CD4-positive, alpha-beta T cell treated with Interleukin-4 for 1 hour (primary cell): Measurements from ENCODE around the gene DCP1A.
"Not testable (repeated sequence)": the region's sequence is repeated elsewhere in the genome, so short reads cannot be mapped to it uniquely, and the experiment has no call there.

Experiments used
- DNase-seq, 2 donors: peaks; one replicate each; pipeline ENCODE4 v3.0.0-alpha.2; 2020 to 2022

The DCP1A gene

GRCh38 chr3:53347261-53348064, at the start of gene DCP1A:
Gene DCP1A, minus strand, starts transcription at chr3:53347543. Its CDS starts 26 bp downstream, at chr3:53347517.
- DNase-seq, result peak; percentile 95 to 96

GRCh38 chr3:53384465-53385423, 37.4 kb upstream of the DCP1A start:
- DNase-seq, result no peak

GRCh38 chr3:53382106-53382505, 34.8 kb upstream of the DCP1A start:
- no peak for DNase-seq

GRCh38 chr3:53380306-53380705, 33.0 kb upstream of the DCP1A start:
- no peak for DNase-seq

GRCh38 chr3:53379898-53380297, 32.6 kb upstream of the DCP1A start:
- DNase-seq, result no peak

GRCh38 chr3:53377794-53378193, 30.5 kb upstream of the DCP1A start:
- DNase-seq, result no peak

GRCh38 chr3:53376679-53377078, 29.3 kb upstream of the DCP1A start:
- no peak for DNase-seq

GRCh38 chr3:53375019-53375418, 27.7 kb upstream of the DCP1A start:
- peak; percentile 24 to 53 for DNase-seq

GRCh38 chr3:53370719-53371118, 23.4 kb upstream of the DCP1A start:
- DNase-seq, result not testable (repeated sequence)

GRCh38 chr3:53361852-53362251, 14.5 kb upstream of the DCP1A start:
- no peak for DNase-seq

- DNase-seq, result no peak
Measured at GRCh38 chr3:53357458-53357857, 10.1 kb upstream of the DCP1A start.

GRCh38 chr3:53354945-53355498, 7.7 kb upstream of the DCP1A start:
- DNase-seq, result no peak

GRCh38 chr3:53353202-53353601, 5.9 kb upstream of the DCP1A start:
- DNase-seq, result no peak

GRCh38 chr3:53350652-53351051, 3.3 kb upstream of the DCP1A start:
- DNase-seq, result peak; percentile 21

GRCh38 chr3:53348118-53348517, 775 bp upstream of the DCP1A start:
- DNase-seq, result peak in 1 of 2 donors; percentile 2

- DNase-seq, result no peak
Measured at GRCh38 chr3:53346922-53347260, 452 bp downstream of the DCP1A start.

GRCh38 chr3:53346514-53346913, 829 bp downstream of the DCP1A start:
- peak in 1 of 2 donors; percentile 8 for DNase-seq

- no peak for DNase-seq
Measured at GRCh38 chr3:53342353-53342752, 5.0 kb downstream of the DCP1A start.

GRCh38 chr3:53337167-53337940, 10.0 kb downstream of the DCP1A start:
- no peak for DNase-seq

GRCh38 chr3:53334742-53335141, 12.6 kb downstream of the DCP1A start:
- no peak for DNase-seq

GRCh38 chr3:53331871-53332270, 15.5 kb downstream of the DCP1A start:
- no peak for DNase-seq

GRCh38 chr3:53329897-53330296, 17.4 kb downstream of the DCP1A start:
- DNase-seq, result no peak

GRCh38 chr3:53328746-53329145, 18.6 kb downstream of the DCP1A start:
- DNase-seq, result no peak
